GM12892 (cell line): ENCODE measurements around the gene GIGYF2. TPM values are rescaled to one million over a fixed set of nuclear protein-coding genes. Genes with fewer than 3 reads are reported as not detected.

Experiments used
- DNase-seq: peaks from one replicate; pipeline ENCODE4 v3.0.0; 2011; ENCODE audit not compliant: insufficient read length
- FAIRE-seq: peaks from 2 replicates; lab custom pipeline; 2011; peaks lifted over from hg19 to GRCh38; lab: Jason Lieb, UNC
- POLR2A ChIP-seq: IDR thresholded peaks from 2 replicates; pipeline ENCODE4 v1.6.1; 2011; ENCODE audit warnings: low read depth, low read length, control low read depth
- POLR2AphosphoS5 ChIP-seq: IDR thresholded peaks from 2 replicates; pipeline ENCODE4 v1.6.1; 2011; ENCODE audit warnings: low read depth, low read length, control low read depth
- TAF1 ChIP-seq: IDR thresholded peaks from 2 replicates; pipeline ENCODE4 v1.6.1; 2011; ENCODE audit warnings: low read depth, mild to moderate bottlenecking, control low read depth, low read length, borderline replicate concordance
- polyA plus RNA-seq: library from polyadenylated mRNA; unstranded; fragments of >200 nt; gene quantifications from one replicate; pipeline ENCODE4 v1.2.1, GENCODE V29; 2012; ENCODE audit warnings: missing spikeins, inconsistent platforms; ENCODE audit not compliant: missing spikeins

GIGYF2 gene
- 33.7 TPM for polyA plus RNA-seq

GRCh38 chr2:232697059-232697806 lies at the start of gene GIGYF2:
TSS of gene GIGYF2 (plus strand) at chr2:232697331. CDS start at chr2:232735198, 37,867 bp downstream.
- TF ChIP-seq POLR2A: peak; percentile 87
- TF ChIP-seq POLR2AphosphoS5: peak; percentile 79
- TF ChIP-seq TAF1: peak; percentile 37; the same call in 1 of the 2 replicates
- DNase-seq (peak; percentile 90), FAIRE-seq (peak; percentile 99)

GRCh38 chr2:232649033-232649432 lies 48.1 kb upstream of the GIGYF2 start:
- FAIRE-seq: no peak
- TF ChIP-seq TAF1: no peak
- TF ChIP-seq POLR2A: no peak
- no peak for TF ChIP-seq POLR2AphosphoS5
- DNase-seq: no peak

DNA sequence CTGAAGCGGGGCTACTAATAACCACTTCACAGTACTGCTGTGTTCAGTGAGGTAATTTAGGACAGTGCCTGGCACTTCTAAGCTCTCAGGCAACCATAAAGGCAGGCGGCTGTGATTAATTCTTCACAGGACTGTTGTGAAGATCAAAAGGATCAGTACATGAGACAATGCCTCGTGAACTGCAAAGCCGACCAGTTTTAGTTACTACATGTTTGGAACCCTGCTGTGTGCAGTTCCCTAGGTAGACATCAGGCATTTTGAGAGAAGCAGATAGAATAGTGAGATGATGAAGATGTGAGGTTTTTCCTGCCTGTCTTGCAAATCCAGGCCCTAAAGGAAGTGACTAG lies 44.7 kb upstream of the GIGYF2 start:
- TF ChIP-seq POLR2A: no peak
- TF ChIP-seq TAF1: no peak
- no peak for TF ChIP-seq POLR2AphosphoS5
- FAIRE-seq (no peak), DNase-seq (no peak)

GRCh38 chr2:232653441-232653840 lies 43.7 kb upstream of the GIGYF2 start:
- TF ChIP-seq POLR2A (no peak), TAF1 (no peak), POLR2AphosphoS5 (no peak)
- DNase-seq (no peak), FAIRE-seq (no peak)

GRCh38 chr2:232655392-232655791 lies 41.7 kb upstream of the GIGYF2 start:
- TF ChIP-seq POLR2AphosphoS5 (no peak), TAF1 (no peak), POLR2A (no peak)
- FAIRE-seq: no peak
- DNase-seq: no peak

DNA sequence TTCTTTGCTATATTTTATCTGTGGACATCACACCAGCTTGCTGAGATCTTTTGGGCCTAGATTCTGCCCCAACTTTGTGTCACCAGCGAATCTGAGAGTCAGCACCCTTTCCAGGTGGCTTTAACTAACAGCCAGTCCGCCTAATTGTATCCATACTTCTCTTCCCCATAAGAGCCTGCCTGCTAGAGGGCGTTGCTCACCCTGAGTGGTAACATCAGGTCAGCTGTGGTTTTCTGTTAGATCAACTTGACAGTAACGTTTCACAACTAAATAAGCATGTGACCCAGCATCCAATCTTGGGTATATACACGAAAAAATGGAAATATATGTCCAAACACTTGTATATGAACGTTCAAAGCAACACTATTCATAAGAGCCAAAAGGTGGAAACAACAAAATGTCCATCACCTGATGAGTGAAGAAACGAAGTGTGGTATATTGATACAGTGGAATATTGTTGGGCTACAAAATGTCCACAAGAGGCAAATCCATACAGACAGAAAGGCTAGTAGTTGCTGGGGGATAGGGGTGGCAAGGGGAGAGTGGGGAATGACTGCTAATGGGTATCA lies 38.8 kb upstream of the GIGYF2 start:
- TF ChIP-seq POLR2AphosphoS5 (no peak), POLR2A (no peak), TAF1 (no peak)
- no peak for FAIRE-seq
- DNase-seq: no peak

DNA sequence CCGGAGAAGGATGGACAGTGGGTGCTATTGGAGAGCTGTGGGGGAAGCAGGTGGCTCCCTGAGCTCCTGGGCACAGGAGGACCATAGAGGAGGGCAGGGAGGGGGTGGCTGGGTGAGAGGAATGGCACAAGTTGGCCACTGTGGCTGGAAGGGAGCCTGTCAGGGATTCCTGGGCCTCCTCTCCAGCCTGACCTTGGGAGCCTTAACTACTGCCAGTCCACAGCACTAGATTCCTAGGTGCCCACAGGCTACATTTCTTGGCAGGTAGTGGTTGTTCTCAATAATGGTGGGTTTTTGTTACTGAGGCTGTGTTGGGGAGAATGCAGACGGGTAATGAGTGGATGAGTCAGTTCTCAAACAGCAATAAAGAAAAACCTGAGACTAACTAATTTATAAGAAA lies 37.8 kb upstream of the GIGYF2 start:
- DNase-seq: no peak
- no peak for TF ChIP-seq POLR2A
- TF ChIP-seq TAF1: no peak
- no peak for TF ChIP-seq POLR2AphosphoS5
- FAIRE-seq: no peak

DNA sequence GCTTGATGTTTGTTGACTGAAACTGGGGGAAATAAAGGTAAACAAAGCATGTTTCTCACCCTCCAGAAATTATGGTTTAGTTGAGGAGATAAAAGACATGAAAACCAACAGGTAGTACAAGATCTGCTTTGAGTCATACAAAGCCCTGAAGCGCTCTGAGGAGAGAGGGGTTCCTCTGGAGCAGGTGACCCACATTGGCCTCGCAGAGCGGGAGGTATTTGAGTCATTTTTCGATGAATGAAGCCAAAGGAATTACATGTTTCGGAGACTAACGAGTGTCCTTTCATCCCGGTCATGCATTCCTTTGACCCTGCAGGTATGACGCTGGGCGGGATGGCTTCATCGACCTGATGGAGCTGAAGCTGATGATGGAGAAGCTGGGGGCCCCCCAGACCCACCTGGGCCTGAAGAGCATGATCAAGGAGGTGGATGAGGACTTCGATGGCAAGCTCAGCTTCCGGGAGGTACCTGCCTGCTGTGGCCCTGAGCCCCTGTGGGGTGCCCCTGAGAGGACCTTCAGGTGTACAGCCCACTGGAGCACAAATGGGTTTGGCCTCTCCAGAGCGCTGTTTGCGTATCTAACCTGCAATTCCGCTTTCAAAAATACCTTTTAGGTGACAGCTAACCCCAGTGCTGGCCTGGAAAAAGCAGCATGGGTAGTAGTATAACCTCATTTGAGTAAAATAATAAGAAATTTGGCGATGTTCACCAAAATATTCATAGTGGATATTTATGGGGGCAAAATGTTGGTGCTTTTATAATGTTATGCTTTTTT lies 34.5 kb upstream of the GIGYF2 start:
- FAIRE-seq: no peak
- no peak for TF ChIP-seq POLR2A
- no peak for TF ChIP-seq TAF1
- TF ChIP-seq POLR2AphosphoS5: no peak
- no peak for DNase-seq

DNA sequence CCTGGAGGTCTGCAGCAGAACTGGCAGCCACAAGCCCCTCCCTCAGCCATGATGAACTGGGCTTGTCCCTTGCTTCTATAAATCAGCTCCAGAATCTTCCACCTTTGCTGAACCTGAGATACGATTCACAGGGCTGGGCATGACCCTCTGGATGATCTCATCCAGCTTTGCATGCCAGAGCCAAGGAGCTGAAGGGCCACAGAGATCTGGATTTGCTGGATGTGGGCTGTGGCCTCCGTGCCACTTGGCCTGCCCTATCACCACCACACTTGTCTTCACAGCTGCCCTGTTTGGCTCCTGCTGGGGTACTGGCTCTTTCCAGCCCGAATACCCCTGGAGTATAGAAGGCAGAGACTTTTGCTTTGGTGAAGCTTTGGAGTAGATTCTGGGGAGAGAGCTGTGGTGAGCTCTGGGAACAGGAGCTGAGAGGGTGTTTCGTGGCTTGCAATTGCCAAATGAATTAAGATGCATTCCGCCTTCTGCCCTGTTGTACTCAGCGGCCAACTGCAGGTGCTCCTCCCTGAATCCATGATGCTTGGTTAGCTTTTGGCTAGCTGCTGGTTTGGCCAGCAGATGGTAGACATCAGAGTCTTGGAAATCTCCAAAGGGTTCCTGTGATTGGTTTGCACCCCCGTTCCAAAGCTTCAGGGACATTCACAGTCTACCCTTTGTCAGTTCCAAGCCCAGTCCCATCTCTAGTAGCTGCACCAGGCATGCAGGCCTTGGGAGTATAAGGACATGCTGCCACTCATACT lies 30.9 kb upstream of the GIGYF2 start:
- DNase-seq: no peak
- FAIRE-seq: no peak
- no peak for TF ChIP-seq POLR2A
- no peak for TF ChIP-seq TAF1
- TF ChIP-seq POLR2AphosphoS5: no peak

- FAIRE-seq (no peak), DNase-seq (no peak)
Observed at GRCh38 chr2:232667989-232668583, 29.0 kb upstream of the GIGYF2 start.

More at GRCh38 chr2:232667989-232668583, 29.0 kb upstream of the GIGYF2 start:
- TF ChIP-seq POLR2AphosphoS5 (no peak), TAF1 (no peak), POLR2A (no peak)
